Neural crest cell (in vitro differentiated cells): Measurements from ENCODE around the gene ZNF134. TPM values are rescaled to one million over a fixed set of nuclear protein-coding genes. Genes with fewer than 3 reads are reported as not detected.

Experiments
- DNase-seq: peaks from one replicate; pipeline ENCODE4 v3.0.0; 2021; ENCODE audit warnings: low read depth, mixed read lengths, low spot score
- H3K27ac Mint-ChIP-seq: one replicate; pipeline ENCODE4 v1.8.0; 2021; ENCODE audit warnings: mild to moderate bottlenecking, mixed read lengths; ENCODE audit not compliant: unreplicated experiment
- H3K27me3 Mint-ChIP-seq: 2 replicates; pipeline ENCODE4 v1.8.0; 2021; ENCODE audit warnings: low read depth, mild to moderate bottlenecking, mixed read lengths
- H3K36me3 Mint-ChIP-seq: 2 replicates; pipeline ENCODE4 v1.8.0; 2021; ENCODE audit warnings: low read depth, mild to moderate bottlenecking, mixed read lengths
- H3K4me1 Mint-ChIP-seq: 2 replicates; pipeline ENCODE4 v1.8.0; 2021; ENCODE audit warnings: mixed read lengths
- H3K4me3 Mint-ChIP-seq: one replicate; pipeline ENCODE4 v1.8.0; 2021; ENCODE audit warnings: mild to moderate bottlenecking, mixed read lengths
- H3K9me3 Mint-ChIP-seq: 2 replicates; pipeline ENCODE4 v1.8.0; 2021; ENCODE audit warnings: mixed read lengths
- long read RNA-seq: library from polyadenylated mRNA; unstranded; transcript quantifications from one replicate; pipeline ENCODE4 v2.0.0, GENCODE V29; 2020
- total RNA-seq: library from RNA; stranded (reverse); gene quantifications from 2 replicates; pipeline ENCODE4 v1.2.1, GENCODE V29; 2021
- TF ChIP-seq, protein P1 (sequence below): fragments of 200-600 bp; sonication (generic); conservative IDR thresholded peaks from 2 replicates; pipeline ENCODE4 v1.5.0; 2021; ENCODE audit warnings: antibody characterized with exemption, mild to moderate bottlenecking

The ZNF134 gene
- 31.7 and 32.1 TPM in 2 replicates for total RNA-seq
- long read RNA-seq, full-length matches to known transcripts: 57 of 68 reads
- long read RNA-seq, partial matches to known transcripts: 0 of 68 reads
- long read RNA-seq, other reads (novel, unspliced or antisense): 11 of 68 reads

DNA sequence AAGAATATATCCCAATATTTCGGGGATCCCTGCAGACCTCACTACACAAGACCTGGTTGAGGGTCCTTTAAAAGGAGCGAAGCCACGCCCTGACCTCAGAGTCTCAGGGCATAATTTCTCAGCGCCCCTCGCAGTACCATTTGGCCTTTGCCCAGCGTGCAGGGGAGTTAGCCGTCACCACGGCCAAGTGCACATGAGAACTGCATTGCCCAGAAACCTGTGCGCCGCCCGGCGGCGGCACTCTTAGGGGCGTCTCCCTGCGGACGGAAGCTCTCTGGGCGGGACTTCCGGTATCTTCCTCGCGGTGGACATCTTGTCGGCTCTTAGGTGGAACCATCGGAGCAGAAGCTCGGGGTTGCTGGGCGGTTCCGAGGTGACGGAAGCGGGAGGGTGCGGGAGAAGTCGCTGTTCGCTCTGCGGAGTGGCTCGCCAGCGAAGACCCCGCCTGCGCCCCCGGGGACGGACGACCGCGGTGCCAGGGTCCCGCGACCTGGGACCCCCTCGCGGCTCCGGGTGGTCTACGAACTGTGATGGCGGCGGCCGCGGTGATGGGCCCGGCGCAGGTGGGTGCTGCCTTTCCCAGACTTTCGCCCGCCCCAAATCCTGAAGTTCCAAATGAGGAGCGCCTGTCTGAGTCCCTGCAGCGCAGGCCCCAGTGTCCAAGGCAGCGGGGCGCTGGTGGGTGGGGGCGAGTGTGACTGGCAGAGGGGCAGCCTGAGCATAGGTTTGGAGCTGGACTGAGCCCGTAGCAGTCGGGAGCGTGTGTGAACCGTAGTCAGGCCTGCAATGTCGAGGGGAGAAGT lies at the start of gene ZNF134:
Gene ZNF134, plus strand, starts transcription at position 302 of the 803 bp plus-strand sequence. CDS start 5,227 bp downstream, outside the sequence.
- peak within 1 kb of the TSS; percentile 94 for H3K27ac Mint-ChIP-seq
- H3K36me3 Mint-ChIP-seq: peaks cover 58% of the 10 kb centered on the region
- peak within 1 kb of the TSS; percentile 97 for H3K4me3 Mint-ChIP-seq
- H3K9me3 Mint-ChIP-seq: peaks cover 34% of the 10 kb centered on the region
- no peaks in the 10 kb centered on the region for H3K27me3 Mint-ChIP-seq
- DNase-seq: peak; percentile 87
- H3K4me1 Mint-ChIP-seq: peaks cover 22% of the 10 kb centered on the region
- TF ChIP-seq, protein P1, sequence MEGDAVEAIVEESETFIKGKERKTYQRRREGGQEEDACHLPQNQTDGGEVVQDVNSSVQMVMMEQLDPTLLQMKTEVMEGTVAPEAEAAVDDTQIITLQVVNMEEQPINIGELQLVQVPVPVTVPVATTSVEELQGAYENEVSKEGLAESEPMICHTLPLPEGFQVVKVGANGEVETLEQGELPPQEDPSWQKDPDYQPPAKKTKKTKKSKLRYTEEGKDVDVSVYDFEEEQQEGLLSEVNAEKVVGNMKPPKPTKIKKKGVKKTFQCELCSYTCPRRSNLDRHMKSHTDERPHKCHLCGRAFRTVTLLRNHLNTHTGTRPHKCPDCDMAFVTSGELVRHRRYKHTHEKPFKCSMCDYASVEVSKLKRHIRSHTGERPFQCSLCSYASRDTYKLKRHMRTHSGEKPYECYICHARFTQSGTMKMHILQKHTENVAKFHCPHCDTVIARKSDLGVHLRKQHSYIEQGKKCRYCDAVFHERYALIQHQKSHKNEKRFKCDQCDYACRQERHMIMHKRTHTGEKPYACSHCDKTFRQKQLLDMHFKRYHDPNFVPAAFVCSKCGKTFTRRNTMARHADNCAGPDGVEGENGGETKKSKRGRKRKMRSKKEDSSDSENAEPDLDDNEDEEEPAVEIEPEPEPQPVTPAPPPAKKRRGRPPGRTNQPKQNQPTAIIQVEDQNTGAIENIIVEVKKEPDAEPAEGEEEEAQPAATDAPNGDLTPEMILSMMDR: no peak

DNA sequence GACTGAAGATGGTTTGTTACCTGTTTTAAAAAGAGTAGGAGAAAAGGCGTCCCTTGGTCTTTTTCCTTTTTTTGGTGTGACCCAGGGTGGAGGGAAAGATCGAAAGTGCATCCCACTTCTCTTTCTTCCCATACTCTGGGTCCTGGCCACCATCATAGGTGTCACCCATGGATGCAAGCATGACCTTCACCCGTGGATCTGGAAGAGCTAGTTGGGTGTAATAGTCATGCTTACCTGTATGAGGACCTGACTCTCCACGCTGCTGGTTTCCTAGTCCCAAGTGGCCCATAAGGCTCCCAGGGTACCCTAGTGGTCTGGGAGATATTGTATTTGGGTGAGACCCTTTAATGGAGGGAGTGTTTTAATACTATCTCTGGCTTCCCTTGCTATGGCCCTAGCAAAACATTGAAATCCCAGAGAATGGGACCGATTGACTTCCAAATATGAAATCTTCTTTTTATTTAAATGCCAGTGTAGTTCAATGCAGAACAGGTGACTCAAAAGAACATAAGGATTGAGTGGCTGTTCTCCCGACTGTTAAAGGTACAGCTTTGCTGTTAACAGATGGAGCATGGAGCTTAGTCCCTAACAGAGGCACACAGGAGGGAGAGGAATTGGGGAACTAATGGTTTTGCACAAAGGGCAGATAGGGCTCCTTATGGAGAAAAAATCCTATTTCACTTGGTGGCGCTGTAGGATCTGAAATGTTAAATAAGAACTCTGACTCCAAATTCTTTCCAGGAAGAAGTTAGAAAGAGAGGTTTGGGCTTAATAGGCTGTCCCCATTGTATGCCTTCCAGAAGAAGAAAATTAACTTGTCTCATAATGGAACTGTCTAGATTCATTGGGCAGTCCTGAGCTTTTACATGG lies 47.4 kb upstream of the ZNF134 start:
- TF ChIP-seq, protein P1: no peak
- DNase-seq: no peak
- H3K4me3 Mint-ChIP-seq: no peak overlapping the region
- H3K27me3 Mint-ChIP-seq: peaks cover 3% of the 10 kb centered on the region
- peaks cover 52% of the 10 kb centered on the region for H3K36me3 Mint-ChIP-seq
- no peak overlapping the region for H3K27ac Mint-ChIP-seq
- H3K4me1 Mint-ChIP-seq: no peaks in the 10 kb centered on the region
- peaks cover 49% of the 10 kb centered on the region for H3K9me3 Mint-ChIP-seq

- no peak overlapping the region for H3K27ac Mint-ChIP-seq
- H3K36me3 Mint-ChIP-seq: peaks cover 80% of the 10 kb centered on the region
- no peak for DNase-seq
- H3K4me1 Mint-ChIP-seq: no peaks in the 10 kb centered on the region
- no peak overlapping the region for H3K4me3 Mint-ChIP-seq
- peaks cover 42% of the 10 kb centered on the region for H3K9me3 Mint-ChIP-seq
- TF ChIP-seq, protein P1: no peak
- no peaks in the 10 kb centered on the region for H3K27me3 Mint-ChIP-seq
Observed at GRCh38 chr19:57570707-57571106, 43.3 kb upstream of the ZNF134 start.

GRCh38 chr19:57572415-57572947 lies 41.6 kb upstream of the ZNF134 start:
- TF ChIP-seq, protein P1: no peak
- H3K27me3 Mint-ChIP-seq: no peaks in the 10 kb centered on the region
- H3K4me3 Mint-ChIP-seq: no peak overlapping the region
- H3K4me1 Mint-ChIP-seq: peaks cover 6% of the 10 kb centered on the region
- no peak overlapping the region for H3K27ac Mint-ChIP-seq
- peaks cover 43% of the 10 kb centered on the region for H3K9me3 Mint-ChIP-seq
- no peak for DNase-seq
- peaks cover 81% of the 10 kb centered on the region for H3K36me3 Mint-ChIP-seq

DNA sequence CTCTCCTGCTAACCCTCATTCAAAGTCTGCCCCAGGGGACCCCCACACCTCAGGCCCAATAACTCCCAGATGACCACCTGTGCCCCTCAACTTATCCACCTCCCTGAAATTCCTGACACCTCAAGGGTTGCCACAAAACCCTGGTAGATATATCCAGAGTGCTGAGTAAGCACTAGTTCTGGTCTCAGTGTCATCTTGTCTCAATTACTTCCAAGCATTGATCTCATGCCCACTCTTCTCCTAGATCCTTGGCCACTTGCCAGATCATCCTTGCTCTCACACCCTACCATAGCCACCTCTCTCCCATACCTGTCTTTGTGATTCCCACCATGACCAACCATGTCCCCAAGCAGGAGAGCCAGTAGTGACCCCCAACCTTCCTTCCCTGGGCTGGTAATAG lies 37.4 kb upstream of the ZNF134 start:
- Mint-ChIP-seq H3K4me3 (peak overlapping the region; percentile 81), H3K9me3 (peaks cover 36% of the 10 kb centered on the region), H3K36me3 (peaks cover 73% of the 10 kb centered on the region), H3K4me1 (peaks cover 19% of the 10 kb centered on the region), H3K27ac (no peak overlapping the region), H3K27me3 (no peaks in the 10 kb centered on the region)
- TF ChIP-seq, protein P1: no peak
- no peak for DNase-seq
